Measurements from ENCODE around the gene AGBL4.

Gene AGBL4

DNA sequence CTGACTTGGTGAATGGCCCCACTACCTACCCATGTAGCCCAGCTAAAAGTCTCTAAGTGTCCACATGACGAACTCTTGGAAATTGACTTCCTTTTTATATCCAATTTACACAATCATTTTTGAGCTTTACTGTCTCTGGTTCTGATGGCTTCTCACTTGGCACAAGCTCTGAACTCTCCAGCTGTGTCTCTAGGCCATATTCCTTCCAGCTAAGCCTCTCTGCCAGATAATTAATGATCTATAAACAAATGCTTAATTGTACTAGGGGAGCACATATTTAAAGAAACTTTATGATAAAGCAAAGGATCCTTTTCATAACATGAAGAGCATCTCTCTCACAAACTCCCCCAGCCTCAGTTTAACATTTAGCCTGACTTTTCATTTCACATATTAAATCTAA, 1230.8 kb downstream of the AGBL4 start:
- FAIRE-seq = no peak

DNA sequence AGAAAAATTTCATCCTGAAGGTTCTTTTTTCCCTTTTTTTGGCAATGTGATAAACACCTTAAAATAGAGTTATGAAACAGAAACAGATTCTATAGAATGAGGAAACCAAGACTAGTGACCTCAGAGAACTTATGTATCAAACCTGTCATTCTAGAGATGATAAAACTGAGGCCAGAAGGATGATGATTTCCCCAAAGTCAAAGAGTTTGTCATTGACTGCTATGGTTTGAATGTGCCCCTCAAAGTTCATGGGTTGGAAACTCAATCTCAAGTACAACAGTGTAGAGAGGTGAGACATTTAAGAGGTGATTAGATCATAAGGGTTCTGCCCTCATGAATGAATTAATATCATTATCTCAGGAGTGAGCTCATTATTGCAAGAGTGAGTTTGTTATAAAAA, 1233.4 kb downstream of the AGBL4 start:
- FAIRE-seq = no peak

DNA sequence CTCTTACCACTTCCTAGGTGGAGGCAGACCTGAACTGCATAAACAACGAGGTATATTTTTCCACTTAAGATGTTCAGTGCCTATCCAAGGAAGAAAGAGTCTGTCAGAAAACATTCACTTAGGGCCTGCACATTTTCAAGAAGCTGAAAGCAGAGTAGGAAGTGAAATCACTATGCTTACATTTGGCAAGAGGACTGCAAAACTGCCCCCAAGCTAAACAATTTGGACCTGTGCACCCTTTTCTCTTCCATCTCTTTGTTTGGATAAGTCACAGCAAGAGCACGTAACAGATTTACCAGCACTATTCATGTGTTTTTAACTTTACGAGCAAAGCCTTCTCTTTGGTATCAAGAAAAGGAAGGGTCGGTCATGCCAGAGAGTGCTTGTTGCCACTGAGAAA, 1233.9 kb downstream of the AGBL4 start:
- no peak for FAIRE-seq

DNA sequence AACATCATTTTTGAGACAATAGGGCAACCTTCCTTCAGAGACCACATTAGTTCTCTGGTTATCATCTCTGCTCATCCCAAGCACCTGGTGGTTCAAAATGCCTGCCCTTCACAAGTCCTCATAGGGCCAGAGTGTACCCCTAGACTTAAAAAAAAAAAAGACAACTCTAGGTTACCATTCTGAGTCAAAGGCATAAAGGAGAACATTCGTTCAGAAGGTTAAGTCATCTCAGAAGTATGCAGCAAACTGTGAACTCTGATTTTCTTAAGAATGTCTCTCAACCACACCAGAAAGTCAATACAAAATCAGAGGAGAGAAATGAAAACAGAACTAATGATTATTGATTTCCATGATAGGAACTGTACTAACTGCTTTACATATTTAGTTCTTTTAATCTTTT, 1237.9 kb downstream of the AGBL4 start:
- FAIRE-seq = no peak

DNA sequence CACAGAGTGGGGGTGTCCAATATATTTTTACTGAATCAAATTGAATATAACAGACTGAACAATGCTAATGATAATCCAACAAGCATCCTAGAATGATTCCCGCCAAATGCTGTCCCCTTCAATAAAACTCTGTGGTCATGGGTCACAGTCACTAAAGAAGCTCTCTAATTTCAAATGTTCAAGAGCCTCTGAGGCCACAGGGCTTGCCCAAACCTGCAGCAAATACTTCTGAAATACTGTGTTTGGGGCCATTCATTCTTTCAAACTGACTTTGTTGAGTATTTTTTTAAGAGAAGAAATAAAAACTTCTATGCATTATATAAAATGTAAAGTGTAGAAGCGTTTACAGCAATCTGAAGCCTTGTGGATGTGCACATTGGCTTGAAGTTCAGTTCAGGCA, 1239.5 kb downstream of the AGBL4 start:
- FAIRE-seq = no peak

DNA sequence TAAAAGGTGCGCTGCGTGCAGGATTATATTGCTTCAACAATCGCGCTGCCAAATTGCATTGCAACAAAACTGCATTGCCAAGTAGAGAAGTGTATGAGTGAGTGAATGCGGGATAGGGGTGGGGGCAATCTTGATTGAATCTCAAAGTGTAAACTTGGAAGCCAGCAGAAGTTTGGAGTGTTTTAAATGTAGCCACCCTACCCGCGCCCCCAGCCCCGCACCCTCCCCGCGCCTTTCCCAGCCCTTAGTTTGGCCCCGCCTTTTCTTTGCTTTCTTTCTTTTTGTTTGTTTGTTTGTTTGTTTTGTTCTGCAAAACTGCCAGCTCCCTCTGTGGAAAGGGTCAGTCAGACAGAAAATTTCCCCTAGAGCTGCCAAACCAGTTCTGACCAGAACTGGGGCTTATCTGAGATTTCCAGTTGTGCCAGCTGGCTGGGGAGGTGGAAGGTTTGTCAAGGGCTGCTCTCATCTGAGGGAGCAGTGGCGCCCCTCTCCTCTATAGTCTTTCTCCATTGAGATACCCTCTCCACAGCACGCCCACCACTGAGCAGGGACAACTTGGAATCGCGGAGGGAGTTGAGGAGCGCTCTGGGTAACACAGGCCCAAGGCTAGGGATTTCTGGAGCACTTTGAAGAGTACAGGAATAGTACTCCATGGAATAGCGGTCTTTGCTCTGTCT, 1246.4 kb downstream of the AGBL4 start:
- FAIRE-seq = no peak

DNA sequence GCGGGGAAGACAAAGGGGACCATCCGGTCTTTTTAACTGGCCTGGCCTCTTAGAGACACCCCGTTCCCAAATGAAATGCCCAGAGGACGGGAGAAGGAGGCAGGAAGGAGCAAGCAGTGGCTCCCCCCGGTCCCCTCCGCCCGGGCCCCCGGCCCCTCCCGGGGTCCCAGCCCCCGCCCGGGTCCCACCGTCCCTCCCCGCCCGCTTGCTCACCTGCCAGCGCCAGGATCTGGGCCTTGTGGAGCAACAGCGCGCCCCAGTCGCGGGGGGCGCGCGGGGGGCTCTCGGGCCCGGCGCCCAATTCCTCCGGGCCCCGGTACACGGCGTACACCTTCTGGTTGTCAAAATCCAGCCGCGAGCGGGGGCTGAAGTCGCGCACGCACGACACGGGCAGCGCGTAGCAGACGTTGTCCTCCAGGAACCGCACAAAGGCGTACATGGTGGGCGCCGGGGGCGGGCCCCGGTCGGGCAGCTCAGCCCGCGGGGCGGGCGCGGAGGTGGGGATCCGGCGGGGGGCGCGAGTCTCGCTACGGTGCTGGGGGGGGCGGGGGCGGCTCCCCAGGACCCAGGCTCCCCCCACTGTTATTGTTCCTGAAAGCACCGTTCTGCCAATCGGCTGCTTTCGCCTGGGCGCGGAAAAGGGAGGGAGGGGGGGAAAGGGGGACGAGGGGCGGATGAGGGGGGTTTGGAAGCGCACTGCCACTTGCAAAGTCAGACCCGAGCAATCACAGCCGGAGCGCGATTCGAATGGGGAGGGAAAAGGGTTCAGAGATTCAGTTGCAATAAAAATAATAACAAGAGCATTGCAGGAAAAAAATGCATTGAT, 1247.1 kb downstream of the AGBL4 start, which contains the start of gene BEND5:
BEND5 (minus strand) TSS at position 499 of the 826 bp plus-strand sequence; CDS start at position 439, 60 bp downstream.
- no peak for FAIRE-seq

DNA sequence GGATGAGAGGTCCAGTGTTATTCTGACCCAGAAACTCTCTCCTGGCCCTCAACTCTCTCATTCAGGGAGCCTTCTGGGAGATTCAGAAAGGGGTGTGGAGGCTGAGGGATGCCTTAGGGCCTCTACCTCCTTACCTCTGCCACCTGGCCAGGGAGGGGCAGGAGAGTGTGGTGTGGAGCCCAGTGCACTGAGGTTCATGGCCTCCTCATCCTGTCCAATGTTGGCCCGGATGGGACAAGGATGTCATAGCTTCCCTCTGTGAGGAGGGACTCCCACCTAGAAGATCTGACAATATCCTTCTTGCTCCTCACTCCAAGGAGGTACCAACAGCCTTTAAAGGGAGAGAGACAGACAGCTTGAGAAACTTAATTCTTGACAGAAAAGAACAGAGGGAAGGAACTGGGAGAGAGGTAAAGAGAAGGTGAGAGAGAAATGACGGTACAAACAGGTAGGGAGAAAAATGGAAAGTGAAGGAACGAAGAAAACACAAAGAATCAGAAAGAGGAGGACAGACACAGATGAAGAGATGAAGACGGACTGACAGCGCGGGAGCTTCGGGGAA, 1247.8 kb downstream of the AGBL4 start:
- no peak for FAIRE-seq

DNA sequence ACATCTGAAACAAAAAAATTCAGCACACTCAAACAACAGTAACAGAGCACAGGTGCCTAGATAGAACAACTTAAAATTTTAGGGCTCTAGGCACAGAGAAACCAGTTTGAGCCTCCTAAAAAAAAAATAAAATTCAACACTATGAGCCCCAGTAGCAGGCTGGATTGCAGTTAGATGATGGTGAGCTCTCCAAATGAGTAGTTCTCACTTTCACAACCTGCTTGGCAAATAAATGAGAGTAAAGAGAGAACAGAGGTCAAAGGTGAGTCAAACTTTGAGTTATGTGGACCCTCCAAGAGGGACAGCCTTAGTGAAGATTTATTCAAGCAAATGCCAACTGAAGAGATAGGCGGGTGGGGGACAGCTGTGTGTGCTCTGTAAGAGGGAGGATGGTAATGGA, 1250.6 kb downstream of the AGBL4 start:
- no peak for FAIRE-seq

DNA sequence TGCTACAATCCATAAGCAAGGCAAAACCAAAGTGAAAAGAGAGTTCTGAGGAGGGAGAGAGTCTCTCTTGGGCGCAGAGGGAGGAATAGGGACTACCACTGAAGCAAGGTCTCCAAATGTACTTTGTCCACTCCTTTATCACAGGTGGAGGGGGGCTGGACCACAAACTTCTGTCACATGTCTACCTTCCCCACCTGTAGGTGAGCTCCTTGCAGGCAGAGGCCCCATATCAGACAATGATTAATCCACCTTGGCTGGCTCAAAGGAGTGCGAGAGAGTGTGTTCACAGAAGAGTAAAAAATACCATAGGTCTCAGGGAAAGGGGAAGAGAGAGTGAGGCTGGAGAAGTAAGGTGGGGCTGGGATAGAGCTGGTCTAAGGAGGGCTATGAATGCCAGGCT, 1251.5 kb downstream of the AGBL4 start:
- no peak for FAIRE-seq

DNA sequence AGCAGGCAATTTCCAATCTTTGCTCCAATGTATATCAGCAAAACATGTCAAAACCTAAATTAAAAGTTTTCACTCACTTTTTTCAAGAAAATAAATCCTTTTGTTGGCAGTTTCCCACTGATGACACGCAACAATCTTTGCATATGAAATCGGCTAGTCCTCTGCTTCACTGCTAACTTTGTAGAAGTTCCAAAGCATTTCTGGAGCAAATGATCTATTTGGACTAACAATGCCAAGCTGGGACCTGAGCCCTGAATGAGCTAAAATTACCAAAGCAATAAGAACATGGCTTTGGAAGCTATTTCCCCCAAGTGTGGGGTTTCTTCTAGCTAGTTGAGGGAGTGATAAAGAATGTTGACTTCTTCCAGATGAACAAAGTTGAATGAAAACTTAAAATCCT, 1252.2 kb downstream of the AGBL4 start:
- no peak for FAIRE-seq

DNA sequence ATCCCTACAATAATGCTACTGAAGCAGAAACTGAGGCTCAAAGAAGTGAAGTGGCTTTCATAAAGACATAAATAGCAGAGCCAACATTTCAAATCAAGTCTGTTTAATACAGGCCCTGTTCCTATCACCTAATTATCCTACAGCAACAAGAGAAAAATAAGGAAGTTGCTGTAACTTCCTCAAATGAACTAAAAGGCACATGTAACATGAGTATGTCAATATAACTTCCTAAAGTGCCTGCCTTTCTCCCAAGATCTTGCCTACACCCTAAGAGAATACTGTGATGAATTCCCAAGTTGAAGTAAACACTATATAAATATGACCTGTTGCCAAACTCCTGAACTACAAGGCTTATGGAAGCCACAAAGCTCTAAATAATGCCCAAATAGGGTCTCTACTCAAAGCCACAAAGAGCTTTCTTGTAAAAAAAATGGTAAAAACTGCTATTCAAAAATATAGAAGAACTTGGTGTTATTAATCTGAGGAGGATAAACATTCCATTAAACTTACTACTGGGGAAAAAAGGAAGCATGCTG, 1255.7 kb downstream of the AGBL4 start:
- FAIRE-seq = no peak

DNA sequence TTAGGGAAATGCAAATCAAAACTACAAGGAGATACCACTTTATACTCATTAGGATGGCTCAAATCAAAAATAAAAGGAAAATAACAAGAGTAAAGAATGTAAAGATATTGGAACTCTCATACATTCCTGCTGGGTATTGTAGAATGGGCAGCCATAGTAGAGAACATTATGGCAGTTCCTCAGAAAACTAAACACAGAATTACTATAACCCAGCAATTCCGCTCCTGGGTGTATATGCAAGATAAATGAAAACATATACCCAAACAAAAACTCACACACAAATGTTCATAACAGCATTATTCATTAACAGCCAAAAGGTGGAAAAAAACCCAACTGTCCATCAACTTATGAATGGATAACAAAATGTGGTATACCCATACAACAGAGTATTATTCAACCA, 1258.4 kb downstream of the AGBL4 start:
- FAIRE-seq = no peak

DNA sequence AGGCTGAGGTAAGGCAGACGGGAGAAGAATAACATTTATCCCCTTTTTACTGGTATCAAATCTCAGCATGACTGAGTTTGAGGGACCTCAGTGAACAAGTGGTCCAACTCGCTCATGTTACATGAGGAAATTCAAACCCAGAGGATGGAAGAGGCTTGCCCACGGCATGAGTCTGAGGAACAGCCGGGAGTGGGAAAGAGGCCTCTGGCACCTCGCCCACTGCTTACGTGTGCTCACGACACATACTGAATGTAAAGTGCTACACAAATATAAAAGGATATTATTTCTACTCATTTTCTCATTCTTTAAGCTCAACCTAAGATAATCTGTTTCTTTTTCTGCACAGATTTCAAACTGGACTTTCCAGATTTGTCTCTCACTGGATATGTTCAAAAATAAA, 1261.8 kb downstream of the AGBL4 start:
- no peak for FAIRE-seq

DNA sequence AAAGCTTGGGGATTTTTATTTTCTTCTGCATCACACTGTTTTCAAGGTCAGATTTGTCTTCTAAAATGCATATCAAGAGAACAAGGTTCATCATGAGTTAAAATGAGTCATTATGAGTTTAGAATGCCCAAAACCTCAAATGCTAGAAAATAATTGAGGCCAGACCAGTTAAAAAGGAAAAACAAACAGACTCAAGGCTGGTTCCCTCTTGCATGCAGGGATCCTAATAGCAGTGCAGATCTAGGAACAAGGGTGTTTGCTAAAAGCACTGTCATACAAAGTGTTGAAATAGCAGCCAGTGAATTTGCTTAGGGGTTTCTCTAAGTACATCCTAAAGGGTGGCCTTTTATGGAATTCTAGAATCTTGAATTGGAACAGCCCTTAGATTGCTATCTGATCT, 1262.3 kb downstream of the AGBL4 start:
- no peak for FAIRE-seq

DNA sequence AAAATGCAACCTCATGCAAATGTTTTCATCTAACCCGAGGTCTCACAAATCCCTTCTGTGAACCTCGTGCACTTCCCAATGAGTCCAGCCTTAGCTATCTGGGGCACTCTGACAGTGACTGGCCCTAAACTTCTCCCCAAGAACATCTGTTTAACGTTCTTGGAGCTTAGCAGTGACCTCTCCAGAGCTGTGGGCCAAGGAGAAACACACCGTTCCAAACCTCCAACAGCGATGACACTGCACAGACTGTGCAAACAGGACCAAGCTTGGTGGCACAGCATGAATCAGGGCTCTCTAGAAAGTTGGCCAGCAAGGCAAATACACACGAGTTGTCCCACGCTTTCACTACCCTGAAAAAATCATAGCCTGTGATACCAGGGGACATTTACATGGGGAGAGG, 1262.9 kb downstream of the AGBL4 start:
- no peak for FAIRE-seq

DNA sequence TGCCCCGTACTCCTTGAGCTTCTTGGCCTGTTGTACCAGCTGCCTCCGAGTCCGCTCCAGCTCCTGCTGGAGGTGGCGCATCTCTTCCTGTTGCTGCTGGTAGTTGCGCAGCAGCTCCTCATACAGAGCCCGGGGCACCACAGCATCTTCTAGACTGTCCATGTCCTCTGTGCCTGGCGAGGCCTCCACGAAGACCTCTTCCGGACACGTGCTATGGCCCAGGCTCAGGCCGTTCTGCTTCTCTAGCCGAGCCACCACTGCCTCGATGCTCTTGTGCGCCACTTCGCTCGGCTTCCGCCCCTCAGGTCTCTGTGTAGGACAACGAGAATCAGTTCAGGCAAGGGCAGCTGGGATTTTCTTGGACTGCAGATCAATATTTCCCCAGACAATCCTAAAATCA, 1264.8 kb downstream of the AGBL4 start:
- no peak for FAIRE-seq

DNA sequence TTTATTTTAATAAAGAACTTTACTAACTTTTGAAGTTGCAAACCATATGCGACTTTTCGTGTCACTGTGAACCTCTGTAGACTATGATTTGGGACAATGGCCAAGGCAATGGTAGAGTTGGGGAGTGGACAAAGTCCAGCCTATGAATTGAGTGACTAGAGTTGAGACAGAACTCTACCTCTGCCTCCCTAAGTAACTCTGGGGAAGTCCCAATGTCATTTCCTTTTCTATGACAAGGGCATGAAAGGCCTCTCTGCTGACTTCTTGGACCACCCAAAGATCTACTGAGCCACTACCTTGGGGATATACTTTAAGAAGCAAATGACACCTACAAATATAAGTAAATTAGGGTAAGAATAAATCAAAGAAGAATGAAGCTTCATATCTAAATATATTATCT, 1266.4 kb downstream of the AGBL4 start:
- no peak for FAIRE-seq

DNA sequence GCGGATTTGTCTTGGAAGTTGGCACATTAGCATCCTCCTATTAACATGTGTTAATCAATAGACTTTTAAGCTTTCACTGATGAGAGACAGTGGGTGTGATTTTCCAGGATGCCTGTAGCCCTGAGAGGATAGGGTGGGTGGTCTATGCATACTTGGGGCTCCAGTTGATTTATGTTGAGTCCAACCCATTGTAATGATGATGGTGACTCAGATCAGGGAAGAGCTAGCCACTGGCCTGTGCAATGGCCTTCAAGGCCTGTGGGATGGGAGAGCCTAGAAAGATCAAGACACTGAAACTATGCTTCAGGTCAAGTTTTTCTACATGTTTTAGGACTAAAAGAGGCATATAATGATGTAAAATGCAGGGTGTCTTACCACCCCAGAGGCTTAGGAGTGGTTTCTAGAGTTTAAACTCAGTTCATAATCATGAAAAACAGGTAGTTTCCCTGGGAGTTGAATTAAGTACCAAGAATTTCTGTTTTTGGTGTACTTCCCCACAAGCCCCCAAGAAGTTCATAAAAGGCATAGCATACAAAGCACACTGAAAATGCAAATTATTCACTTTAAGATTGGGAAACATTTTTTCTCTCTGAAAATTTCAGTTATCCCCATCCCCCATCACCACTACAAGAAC, 1267.0 kb downstream of the AGBL4 start:
- FAIRE-seq = no peak

DNA sequence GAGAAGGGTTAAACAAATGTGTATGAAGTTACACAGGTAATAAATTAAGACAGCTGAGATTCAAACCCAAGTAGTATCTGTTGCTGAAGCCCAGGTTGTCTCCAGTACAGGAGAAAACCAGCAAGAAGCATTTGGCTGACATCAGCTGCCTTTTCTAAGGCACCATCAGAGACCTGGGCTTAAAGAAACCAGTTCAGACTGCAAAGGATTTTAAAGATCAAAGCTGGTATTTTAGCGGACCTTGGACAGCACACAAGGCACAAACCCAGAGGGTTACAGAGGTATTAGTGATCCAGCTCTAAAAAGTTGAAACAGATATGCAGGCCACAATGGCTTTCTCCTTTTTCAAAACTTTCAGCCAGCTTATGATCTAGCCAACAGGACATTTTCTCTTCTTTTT, 1270.5 kb downstream of the AGBL4 start:
- FAIRE-seq = no peak

DNA sequence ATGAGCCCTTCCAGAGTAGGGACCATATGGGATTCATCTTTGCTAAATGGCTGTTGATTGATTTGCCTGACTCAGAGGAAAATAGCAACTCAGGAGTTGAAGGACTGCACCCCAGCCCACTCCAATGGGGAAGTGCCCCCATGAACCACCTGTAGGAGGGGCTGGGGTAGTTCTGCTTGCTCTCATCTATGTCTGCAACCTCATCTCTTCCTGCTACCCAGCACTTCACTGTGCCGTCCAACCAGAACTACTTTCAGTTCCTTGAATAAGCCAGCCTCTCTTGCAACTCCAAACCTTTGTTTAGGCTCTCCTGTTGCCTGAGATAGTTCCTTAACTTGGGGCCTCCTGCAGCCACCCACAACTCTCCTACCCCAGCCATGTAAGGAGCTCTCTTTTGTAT, 1273.6 kb downstream of the AGBL4 start:
- FAIRE-seq = no peak

DNA sequence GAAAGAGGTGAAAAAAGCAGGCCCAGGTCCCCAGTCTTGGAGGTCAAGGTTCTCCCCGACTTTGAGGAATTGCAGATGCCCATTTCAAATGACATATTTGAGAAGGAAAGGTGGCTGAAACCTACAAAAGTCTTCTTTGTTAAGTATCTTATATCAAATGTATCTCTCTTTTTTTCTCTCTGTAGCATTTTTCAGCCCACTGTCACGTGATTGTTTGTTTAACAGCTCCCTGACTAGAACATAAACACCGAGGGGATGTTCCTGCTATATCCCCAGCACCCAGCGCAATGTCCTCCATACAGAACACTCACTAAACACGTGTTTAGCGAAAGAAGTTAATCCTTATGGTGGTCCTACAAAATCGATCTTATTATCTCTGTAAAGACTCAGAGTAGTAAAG, 1274.7 kb downstream of the AGBL4 start:
- no peak for FAIRE-seq

DNA sequence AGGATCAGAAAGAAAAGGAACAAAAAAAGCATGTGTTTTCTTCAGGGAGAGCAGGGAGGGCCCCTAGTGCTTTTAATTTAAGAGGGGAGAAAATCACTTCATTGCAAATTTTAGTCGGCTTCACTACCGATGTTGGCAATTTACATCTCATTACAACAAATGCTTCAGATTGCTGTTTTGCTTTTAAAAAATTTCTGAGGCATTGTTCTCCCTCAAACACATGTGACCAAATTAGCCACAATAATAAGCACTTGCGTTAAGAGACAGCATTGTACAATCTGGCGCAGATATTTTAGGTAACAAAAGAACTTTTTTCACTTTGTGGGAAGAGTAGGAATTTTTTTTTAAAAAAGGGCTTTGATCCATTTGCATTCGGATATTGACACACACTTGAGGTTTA, 1276.8 kb downstream of the AGBL4 start:
- no peak for FAIRE-seq

DNA sequence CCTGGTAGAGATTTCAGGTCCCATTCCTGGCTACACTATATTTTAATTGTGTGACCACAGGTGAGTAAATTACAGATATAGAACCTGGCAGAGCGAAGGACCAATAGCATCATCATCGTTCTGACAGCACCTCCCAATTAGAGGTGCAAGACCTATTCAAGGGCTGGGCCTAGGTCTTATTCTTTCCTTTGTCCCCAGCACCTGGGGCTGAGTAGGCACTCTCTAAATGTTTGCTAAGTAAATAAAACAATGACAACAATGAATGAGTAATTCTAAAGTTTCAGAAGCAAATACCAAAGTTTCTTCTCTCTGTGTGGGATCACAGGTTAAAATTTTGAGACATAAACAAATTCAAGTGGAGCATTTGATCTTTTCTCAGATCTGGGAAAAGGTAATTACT, 1279.7 kb downstream of the AGBL4 start:
- no peak for FAIRE-seq
